Measurements from ENCODE around the gene KIAA1755. TPM values are rescaled to one million over a fixed set of nuclear protein-coding genes. Genes with fewer than 3 reads are reported as not detected.

The KIAA1755 gene
- total RNA-seq, 2 donors from 2014 or later: not detected

DNA sequence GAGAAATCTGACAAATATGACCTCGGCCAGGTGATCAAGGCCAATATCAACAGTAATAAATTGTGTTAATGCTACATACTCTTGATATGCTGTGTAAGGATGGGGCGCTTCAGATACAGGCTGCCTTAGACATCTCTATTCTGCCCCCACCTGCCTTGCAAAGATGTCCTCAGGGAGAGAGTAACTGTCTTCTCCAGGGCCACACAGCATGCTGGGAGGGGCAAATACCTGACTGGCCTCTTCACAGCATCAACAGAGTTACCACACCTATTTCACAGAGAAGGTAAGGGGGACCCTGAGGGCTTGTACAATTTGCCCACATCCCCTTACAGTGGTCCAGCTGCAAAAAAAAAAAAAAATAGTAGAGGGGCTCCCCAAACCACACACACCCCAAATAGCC, 17.2 kb upstream of the KIAA1755 start:
- Mint-ChIP-seq H3K9me3 (no peaks in the 10 kb centered on the region), H3K4me3 (no peak overlapping the region), H3K36me3 (ENCODE audit: low read depth) (no peaks in the 10 kb centered on the region), H3K27ac (no peak overlapping the region), H3K4me1 (no peaks in the 10 kb centered on the region), H3K27me3 (peaks cover 5% of the 10 kb centered on the region)
- ATAC-seq (replicated peaks): no peak

DNA sequence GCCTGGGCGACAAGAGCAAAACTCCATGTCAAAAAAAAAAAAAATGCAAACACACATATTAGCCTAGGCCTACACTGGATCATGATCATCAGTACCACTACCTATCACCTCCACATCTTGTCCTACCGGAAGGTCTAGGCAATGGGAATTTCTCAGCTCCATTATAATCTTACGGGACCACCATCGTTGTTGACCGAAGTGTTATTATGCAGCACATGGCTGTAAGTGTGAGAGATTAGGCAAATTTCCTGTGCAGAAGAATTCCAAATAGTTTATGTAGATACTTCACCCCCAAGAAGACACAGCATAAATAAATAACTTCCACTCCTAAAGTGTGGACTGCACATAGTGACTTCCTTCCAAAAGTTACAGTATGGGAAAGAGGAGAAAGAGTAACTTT, 16.8 kb upstream of the KIAA1755 start:
- H3K9me3 Mint-ChIP-seq: no peaks in the 10 kb centered on the region
- peaks cover 7% of the 10 kb centered on the region for H3K27me3 Mint-ChIP-seq
- no peaks in the 10 kb centered on the region for H3K4me1 Mint-ChIP-seq
- H3K4me3 Mint-ChIP-seq: no peak overlapping the region
- H3K36me3 Mint-ChIP-seq (ENCODE audit: low read depth): no peaks in the 10 kb centered on the region
- ATAC-seq (replicated peaks): no peak
- H3K27ac Mint-ChIP-seq: no peak overlapping the region

DNA sequence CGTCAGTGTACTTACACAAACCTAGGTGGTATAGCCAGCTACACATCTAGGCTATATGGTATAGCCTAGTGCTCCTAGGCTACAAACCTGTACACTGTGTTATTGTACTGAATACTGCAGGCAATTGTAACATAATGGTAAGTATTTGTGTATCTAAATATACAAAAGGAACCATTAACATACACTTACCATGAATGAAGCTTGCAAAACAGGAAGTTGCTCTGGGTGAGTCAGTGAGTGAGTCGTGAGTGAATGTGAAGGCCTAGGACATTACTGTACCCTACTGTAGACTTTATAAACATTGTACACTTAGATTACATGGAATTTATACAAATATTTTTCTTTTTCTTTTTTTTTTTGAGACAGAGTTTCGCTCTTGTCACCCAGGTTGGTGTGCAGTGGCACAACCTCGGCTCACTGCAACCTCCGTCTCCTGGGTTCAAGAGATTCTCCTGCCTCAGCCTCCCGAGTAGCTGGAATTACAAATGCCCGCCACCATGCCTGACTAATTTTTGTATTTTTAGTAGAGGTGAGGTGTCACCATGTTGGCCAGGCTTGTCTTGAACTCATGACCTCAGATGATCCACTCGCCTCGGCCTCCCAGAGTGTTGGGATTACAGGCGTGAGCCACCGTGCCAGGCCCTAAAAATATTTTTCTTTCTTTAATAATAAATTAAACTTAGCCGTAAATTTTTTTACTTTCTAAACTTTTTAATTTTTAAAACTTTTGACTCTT, 15.4 kb upstream of the KIAA1755 start:
- peaks cover 11% of the 10 kb centered on the region for H3K27me3 Mint-ChIP-seq
- no peaks in the 10 kb centered on the region for H3K36me3 Mint-ChIP-seq (ENCODE audit: low read depth)
- H3K27ac Mint-ChIP-seq: no peak overlapping the region
- H3K4me1 Mint-ChIP-seq: no peaks in the 10 kb centered on the region
- no peak overlapping the region for H3K4me3 Mint-ChIP-seq
- H3K9me3 Mint-ChIP-seq: no peaks in the 10 kb centered on the region
- peak; percentile 38 for ATAC-seq (replicated peaks)

DNA sequence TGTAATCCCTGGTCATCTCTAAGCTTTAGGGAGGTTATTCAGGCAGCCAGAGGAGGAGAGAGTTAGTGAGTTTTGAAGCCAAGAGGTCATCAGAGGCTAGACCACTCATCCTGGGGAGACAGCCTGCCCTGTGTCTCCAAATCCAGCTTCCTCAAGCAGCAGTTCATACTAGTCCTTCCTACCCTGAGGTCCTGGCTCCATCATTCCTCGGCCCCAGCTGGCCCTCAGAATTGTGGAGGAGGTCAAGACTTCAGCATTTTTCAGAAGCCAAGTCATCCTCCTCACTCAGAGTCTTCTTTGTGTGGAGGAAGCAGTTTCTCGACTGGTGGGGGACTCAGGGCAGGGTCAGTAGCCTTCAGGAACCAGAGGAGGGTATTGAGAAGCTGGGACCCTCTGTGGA, 12.4 kb upstream of the KIAA1755 start:
- H3K27ac Mint-ChIP-seq: no peak overlapping the region
- no peak overlapping the region for H3K4me3 Mint-ChIP-seq
- no peaks in the 10 kb centered on the region for H3K4me1 Mint-ChIP-seq
- H3K36me3 Mint-ChIP-seq (ENCODE audit: low read depth): no peaks in the 10 kb centered on the region
- ATAC-seq (replicated peaks): no peak
- peaks cover 21% of the 10 kb centered on the region for H3K27me3 Mint-ChIP-seq
- no peaks in the 10 kb centered on the region for H3K9me3 Mint-ChIP-seq

DNA sequence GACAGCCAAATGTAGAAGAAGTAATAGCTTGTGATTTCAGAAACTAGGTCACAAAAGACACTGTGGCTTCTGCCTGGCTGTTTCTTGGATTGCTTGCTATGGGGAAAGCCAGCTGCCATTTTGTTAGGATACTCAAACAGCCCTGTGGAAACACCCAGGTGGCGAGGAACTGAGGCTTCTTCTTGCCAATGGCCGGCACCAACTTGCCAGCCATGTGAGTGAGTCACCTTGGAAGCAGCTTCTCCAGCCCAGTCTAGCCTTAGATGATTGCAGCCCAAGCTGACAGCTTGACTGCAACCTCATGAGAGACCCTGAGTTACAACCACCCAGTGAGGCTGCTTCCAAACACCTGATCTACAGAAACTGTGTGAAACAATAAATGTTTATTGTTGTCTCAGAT, 11.9 kb upstream of the KIAA1755 start:
- Mint-ChIP-seq H3K9me3 (no peaks in the 10 kb centered on the region), H3K4me3 (no peak overlapping the region), H3K4me1 (no peaks in the 10 kb centered on the region), H3K36me3 (ENCODE audit: low read depth) (no peaks in the 10 kb centered on the region), H3K27me3 (peaks cover 23% of the 10 kb centered on the region), H3K27ac (no peak overlapping the region)
- ATAC-seq (replicated peaks): no peak

DNA sequence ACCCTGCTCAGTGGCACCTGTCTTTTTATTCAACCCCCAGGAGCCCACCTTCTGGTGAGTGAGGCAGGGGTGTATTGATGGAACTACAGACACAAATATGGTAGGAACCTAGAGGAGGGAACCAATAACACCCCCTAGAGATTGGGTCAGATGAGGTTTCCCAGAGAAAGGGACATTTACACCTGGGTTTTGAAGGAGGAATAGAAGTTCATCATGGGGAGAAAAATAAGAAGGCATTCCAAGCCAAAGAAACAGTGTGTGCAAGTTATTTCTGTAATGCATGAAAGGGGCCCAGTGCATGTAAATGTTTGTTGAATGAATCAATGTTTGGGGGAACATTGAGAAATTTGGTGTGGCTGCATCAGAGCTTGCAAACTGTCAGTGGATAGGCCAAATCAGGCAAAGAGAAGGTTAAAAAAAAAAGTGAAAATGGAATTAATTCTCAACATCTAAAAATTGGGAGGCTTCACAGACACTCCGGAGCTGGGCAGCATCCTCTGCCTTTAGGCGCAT, 11.1 kb upstream of the KIAA1755 start:
- Mint-ChIP-seq H3K27me3 (peaks cover 25% of the 10 kb centered on the region), H3K9me3 (no peaks in the 10 kb centered on the region), H3K27ac (no peak overlapping the region), H3K4me3 (no peak overlapping the region), H3K4me1 (no peaks in the 10 kb centered on the region), H3K36me3 (ENCODE audit: low read depth) (no peaks in the 10 kb centered on the region)
- no peak for ATAC-seq (replicated peaks)

DNA sequence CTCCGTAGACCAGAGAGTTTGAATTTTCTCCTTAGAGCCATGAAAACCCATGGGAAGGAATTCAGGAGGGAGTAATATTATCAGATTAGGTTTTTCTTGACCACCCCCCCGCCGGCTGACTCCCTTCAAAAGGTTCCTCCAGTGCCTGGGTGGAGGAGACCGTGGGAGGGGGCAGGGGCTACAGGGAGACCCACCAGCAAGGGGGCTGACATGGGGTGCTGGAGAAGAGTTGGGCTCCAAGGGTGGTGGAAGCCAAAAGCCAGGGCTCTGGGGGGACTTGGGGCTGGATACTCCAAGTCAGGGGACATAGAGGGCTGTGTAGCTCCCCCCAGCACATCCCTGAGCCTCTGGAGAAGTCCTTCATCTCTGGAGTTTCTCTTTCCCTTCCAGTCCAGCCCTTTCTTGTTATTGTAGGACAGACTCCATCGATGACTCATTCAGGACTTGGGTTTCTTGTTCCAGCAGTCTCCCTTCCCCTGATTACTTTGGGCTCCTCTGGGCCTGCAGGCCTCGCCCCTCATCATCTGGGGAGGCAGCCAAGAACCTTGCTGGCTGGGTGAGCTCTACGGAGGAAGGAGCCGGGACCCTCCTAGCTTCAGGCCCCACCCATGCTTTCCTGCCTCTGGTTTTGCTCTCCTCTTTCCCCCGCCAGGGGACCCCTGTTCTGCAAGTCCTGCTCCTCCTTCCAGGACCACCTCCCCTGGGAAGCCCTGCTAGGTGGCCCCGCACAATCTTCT, 10.5 kb upstream of the KIAA1755 start:
- Mint-ChIP-seq H3K27me3 (peaks cover 25% of the 10 kb centered on the region), H3K9me3 (no peaks in the 10 kb centered on the region), H3K4me1 (no peaks in the 10 kb centered on the region), H3K36me3 (ENCODE audit: low read depth) (no peaks in the 10 kb centered on the region), H3K4me3 (no peak overlapping the region), H3K27ac (no peak overlapping the region)
- no peak for ATAC-seq (replicated peaks)

DNA sequence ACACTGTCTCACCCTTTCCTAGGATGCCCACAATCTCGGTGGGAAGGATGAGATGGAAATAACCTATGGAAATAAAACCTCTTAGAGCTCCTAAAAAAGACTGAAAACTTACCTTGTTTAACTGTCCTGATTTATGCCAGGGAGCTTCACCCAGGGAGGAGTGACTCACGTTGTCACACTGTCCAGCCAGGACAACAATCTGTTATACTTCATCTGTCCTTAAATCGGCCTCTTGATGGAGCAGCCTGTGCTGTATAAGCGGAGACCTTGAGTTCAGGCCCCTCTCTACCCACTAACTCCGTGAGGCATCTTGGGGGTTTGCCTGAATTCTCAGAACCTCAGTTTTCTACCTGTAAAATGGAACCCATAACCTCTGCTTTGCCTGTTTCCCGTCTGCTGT, 9.2 kb upstream of the KIAA1755 start:
- Mint-ChIP-seq H3K36me3 (ENCODE audit: low read depth) (no peaks in the 10 kb centered on the region), H3K27me3 (peaks cover 33% of the 10 kb centered on the region), H3K4me3 (no peak overlapping the region), H3K9me3 (no peaks in the 10 kb centered on the region), H3K27ac (no peak overlapping the region), H3K4me1 (no peaks in the 10 kb centered on the region)
- ATAC-seq (replicated peaks): no peak

DNA sequence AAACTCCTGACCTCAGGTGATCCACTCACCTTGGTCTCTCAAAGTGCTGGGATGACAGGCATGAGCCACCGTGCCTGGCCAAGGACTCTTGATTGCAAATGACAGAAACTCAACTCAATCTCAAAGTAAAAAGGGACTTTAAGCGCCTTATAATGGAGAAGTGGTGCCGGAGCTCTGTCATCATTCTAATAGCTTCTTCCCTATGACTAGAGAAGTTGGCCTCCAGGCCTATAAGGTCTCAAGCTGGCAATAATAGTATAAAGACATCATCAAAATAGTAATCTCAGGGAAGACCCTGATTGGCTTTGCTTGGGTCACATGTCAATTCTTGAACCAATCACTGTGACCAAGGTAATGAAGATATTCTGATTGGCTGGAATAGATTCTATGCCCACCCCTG, 8.5 kb upstream of the KIAA1755 start:
- H3K27ac Mint-ChIP-seq: no peak overlapping the region
- ATAC-seq (replicated peaks): no peak
- no peaks in the 10 kb centered on the region for H3K9me3 Mint-ChIP-seq
- no peaks in the 10 kb centered on the region for H3K36me3 Mint-ChIP-seq (ENCODE audit: low read depth)
- no peaks in the 10 kb centered on the region for H3K4me1 Mint-ChIP-seq
- H3K4me3 Mint-ChIP-seq: no peak overlapping the region
- peaks cover 40% of the 10 kb centered on the region for H3K27me3 Mint-ChIP-seq

DNA sequence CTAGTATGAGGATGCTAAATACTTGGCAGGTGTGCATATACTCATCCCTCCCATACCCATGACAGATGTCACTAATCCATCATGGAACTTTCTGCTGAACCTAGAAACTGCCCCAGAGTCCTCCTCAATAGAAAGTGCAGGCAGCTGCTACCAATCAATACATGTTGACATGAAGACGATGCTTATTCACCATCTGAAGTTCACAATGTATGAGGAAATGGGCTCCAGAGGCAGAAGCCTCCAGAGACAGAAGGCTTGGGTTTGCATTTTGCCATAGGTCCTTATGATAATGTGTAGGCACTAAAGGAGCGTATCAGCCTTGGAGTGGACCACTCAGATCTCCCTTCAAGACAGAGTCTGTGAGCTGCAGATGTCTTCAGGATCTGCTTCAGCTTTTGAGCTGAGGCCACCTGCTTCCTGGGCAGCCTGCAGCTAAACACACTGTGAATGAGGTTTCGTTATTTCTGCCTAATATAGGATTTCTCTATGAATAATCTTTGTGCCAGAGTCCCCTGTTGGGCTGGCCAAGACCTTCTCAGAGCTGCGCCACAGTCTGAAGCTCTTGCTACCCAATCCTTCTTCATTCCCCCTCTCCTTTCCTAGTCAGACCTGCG, 7.5 kb upstream of the KIAA1755 start:
- no peak overlapping the region for H3K27ac Mint-ChIP-seq
- H3K36me3 Mint-ChIP-seq (ENCODE audit: low read depth): no peaks in the 10 kb centered on the region
- peaks cover 43% of the 10 kb centered on the region for H3K27me3 Mint-ChIP-seq
- ATAC-seq (replicated peaks): no peak
- H3K4me1 Mint-ChIP-seq: no peaks in the 10 kb centered on the region
- H3K4me3 Mint-ChIP-seq: no peak overlapping the region
- no peaks in the 10 kb centered on the region for H3K9me3 Mint-ChIP-seq

DNA sequence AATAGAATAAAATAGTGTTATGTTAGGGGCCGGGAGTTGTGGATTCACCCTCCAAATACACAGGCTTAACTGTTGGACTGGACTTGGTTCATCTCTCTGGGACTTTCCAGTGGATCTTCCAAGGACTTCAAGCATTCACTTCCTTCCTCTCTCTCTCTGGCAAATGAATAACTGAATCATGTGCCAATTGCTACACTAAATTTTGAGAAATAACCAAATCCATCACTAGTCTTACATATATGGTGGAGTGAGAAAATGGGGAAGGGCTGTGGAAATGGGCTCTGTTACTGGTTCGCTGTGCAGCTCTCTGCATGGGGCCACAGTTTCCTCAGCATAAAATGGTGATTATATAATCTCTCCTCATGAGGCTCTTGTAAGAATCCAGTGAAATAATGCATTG, 6.8 kb upstream of the KIAA1755 start:
- Mint-ChIP-seq H3K4me1 (no peaks in the 10 kb centered on the region), H3K27ac (no peak overlapping the region), H3K9me3 (no peaks in the 10 kb centered on the region), H3K36me3 (ENCODE audit: low read depth) (no peaks in the 10 kb centered on the region), H3K4me3 (no peak overlapping the region), H3K27me3 (peaks cover 46% of the 10 kb centered on the region)
- no peak for ATAC-seq (replicated peaks)

DNA sequence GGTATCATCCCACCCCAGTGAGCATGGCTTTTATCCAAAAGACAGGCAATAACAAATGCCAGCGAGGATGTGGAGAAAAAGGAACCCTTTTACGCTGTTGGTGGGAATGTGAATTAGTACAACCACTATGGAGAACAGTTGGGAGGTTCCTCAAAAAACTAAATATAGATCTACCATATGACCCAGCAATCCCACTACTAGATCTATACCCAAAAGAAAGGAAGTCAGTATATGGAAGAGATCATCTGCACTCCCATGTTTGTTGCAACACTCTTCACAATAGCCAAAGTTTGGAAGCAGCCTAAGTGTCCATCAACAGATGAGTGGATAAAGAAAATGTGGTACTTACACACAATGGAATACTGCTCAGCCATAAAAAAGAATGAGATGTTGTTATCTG, 5.9 kb upstream of the KIAA1755 start:
- no peak overlapping the region for H3K4me3 Mint-ChIP-seq
- ATAC-seq (replicated peaks): no peak
- H3K4me1 Mint-ChIP-seq: no peaks in the 10 kb centered on the region
- no peak overlapping the region for H3K27ac Mint-ChIP-seq
- H3K9me3 Mint-ChIP-seq: no peaks in the 10 kb centered on the region
- H3K36me3 Mint-ChIP-seq (ENCODE audit: low read depth): no peaks in the 10 kb centered on the region
- peaks cover 43% of the 10 kb centered on the region for H3K27me3 Mint-ChIP-seq

DNA sequence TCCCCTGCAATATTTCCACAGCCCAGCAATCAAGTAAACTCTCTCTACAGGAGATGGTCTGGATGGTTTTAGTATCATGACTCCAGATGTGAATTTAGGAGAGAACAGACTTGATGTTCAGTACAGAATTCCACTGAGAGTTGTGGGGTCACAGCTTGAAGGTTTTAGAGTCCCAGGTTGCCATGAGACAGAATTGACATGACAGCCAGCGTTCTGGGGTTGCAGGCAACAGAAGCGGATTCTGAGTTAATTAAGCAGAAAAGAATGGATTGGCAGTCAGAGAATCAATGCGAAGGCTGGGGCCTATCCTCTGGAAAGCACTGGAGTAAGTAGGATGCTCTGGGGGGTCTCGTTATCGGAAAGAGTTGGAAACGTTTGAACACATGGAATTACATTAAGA, 2.4 kb upstream of the KIAA1755 start:
- H3K9me3 Mint-ChIP-seq: no peaks in the 10 kb centered on the region
- no peak for ATAC-seq (replicated peaks)
- no peak overlapping the region for H3K27ac Mint-ChIP-seq
- no peak overlapping the region for H3K4me3 Mint-ChIP-seq
- H3K4me1 Mint-ChIP-seq: no peaks in the 10 kb centered on the region
- peaks cover 56% of the 10 kb centered on the region for H3K27me3 Mint-ChIP-seq
- no peaks in the 10 kb centered on the region for H3K36me3 Mint-ChIP-seq (ENCODE audit: low read depth)

DNA sequence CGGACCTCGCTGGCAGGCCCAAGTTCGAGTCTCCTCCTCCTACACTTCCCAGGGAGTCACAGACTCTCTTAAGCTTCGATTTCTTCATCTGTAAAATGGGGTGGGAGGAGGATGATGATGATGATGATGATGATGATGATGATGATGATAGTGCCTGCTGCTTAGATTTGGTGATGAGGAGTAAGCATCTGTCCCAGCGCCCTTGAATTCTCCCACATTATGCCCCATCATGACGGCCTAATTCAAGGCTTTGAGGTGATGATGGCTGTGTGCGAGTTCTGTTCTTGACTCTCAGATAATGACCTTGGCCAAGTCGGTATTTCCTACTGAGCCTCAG, 487 bp upstream of the KIAA1755 start:
- Mint-ChIP-seq H3K4me1 (no peaks in the 10 kb centered on the region), H3K27ac (no peak overlapping the region), H3K36me3 (ENCODE audit: low read depth) (no peaks in the 10 kb centered on the region), H3K4me3 (no peak overlapping the region), H3K9me3 (no peaks in the 10 kb centered on the region), H3K27me3 (peaks cover 58% of the 10 kb centered on the region)
- no peak for ATAC-seq (replicated peaks)

DNA sequence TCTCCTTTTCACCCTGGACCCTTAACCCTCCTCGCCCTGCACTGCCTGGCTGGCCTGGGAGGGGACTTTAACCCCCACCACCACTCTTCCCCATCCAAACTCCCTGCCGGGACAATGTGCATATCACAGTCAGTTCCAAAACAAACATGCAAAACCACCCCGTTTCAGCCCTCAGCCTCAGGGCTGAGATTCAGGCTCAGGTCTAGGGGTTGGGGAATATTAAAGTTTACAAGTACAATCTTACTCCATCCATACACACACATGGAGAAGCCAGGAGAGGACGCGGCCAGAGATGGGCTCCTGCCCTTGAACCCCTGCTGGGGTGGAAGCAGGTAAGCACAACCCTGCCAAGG, 534 bp downstream of the KIAA1755 start:
- no peaks in the 10 kb centered on the region for H3K9me3 Mint-ChIP-seq
- no peak for ATAC-seq (replicated peaks)
- H3K27me3 Mint-ChIP-seq: peaks cover 57% of the 10 kb centered on the region
- no peaks in the 10 kb centered on the region for H3K4me1 Mint-ChIP-seq
- no peak overlapping the region for H3K4me3 Mint-ChIP-seq
- H3K36me3 Mint-ChIP-seq (ENCODE audit: low read depth): no peaks in the 10 kb centered on the region
- H3K27ac Mint-ChIP-seq: no peak overlapping the region

All from activated T-helper 17 cell treated with anti-CD3 and anti-CD28 coated beads, Interleukin-2, amount 50 U/mL, for 72 hours (primary cell).